HepG2 (cell line): ENCODE results near the gene ANO6. TPM values are rescaled to one million over a fixed set of nuclear protein-coding genes. Genes with fewer than 3 reads are reported as not detected.

Experiments
- ATAC-seq: fragments of 200-7000 bp; cut with Tn5 transposase; 3 replicates; pipeline ENCODE4 v1.9.1; 2020; ENCODE audit warnings: mild to moderate bottlenecking, moderate library complexity
- BruUV-seq: library from RNA; stranded (reverse); fragments of 400-500 nt; replicated peaks from 2 replicates; lab custom pipeline; 2021; lab: Mats Ljungman, UMichigan
- CTCF ChIA-PET: fragments of 300-600 bp; formaldehyde crosslinking; extraction: SDS; loops from one replicate; lab custom pipeline; 2021; ENCODE audit warnings: low total read pairs, inconsistent platforms, low intra/inter-chr PET ratio; lab: Yijun Ruan, JAX
- POLR2A ChIA-PET: fragments of 350-600 bp; sonication (Branson Sonifier 250); formaldehyde crosslinking; loops from one replicate; lab custom pipeline; 2020; ENCODE audit warnings: antibody characterized with exemption, inconsistent platforms; lab: Yijun Ruan, JAX
- DNase-seq: peaks from one replicate; pipeline ENCODE4 v3.0.0-alpha.2; 2015; ENCODE audit warnings: low spot score
- FAIRE-seq: peaks from 3 replicates; lab custom pipeline; 2011; peaks lifted over from hg19 to GRCh38; lab: Jason Lieb, UNC
- H2AFZ ChIP-seq: one replicate; pipeline ENCODE4 v1.6.1; 2011; ENCODE audit warnings: low read length, inconsistent platforms
- H3K27ac ChIP-seq: fragments of 300-600 bp; 3 replicates; pipeline ENCODE4 v1.8.0; 2011; ENCODE audit warnings: mixed run types, mild to moderate bottlenecking, mixed read lengths, low read length, inconsistent platforms; ENCODE audit not compliant: insufficient read depth; ENCODE audit errors: extremely low read length
- H3K27me3 ChIP-seq, 2 experiments: fragments of 200-600 bp in 1 of 2; 2 replicates in 1 of 2; 3 replicates in 1 of 2; pipeline versions ENCODE4 v1.6.0 to v1.8.0; 2011; ENCODE audit warnings: low read length in 2 of 2, mild to moderate bottlenecking in 2 of 2, moderate library complexity in 2 of 2, inconsistent platforms in 1 of 2; ENCODE audit not compliant: insufficient read depth in 2 of 2, control insufficient read depth in 1 of 2
- H3K36me3 ChIP-seq, 2 experiments: fragments of 200-600 bp in 1 of 2; replicated peaks in 1 of 2; 2 replicates in 1 of 2; 3 replicates in 1 of 2; pipeline versions ENCODE4 v1.5.1 to v1.8.0; 2011; ENCODE audit warnings: low read length in 2 of 2, inconsistent platforms in 1 of 2; ENCODE audit not compliant: insufficient read depth in 2 of 2, control insufficient read depth in 1 of 2
- H3K4me1 ChIP-seq: 2 replicates; pipeline ENCODE4 v1.5.1; 2012; ENCODE audit warnings: low read length, inconsistent platforms; ENCODE audit not compliant: insufficient read depth
- H3K4me2 ChIP-seq: 2 replicates; pipeline ENCODE4 v1.6.0; 2011; ENCODE audit warnings: low read depth, low read length, inconsistent platforms
- H3K4me3 ChIP-seq, 3 experiments: fragments of 200-600 bp in 1 of 3; sonication (generic), shearing (Covaris generic) in 1 of 3; replicated peaks in 1 of 3; 2 replicates each; pipeline ENCODE4 v1.5.1; 2011 to 2016; ENCODE audit warnings: low read length in 3 of 3, inconsistent platforms in 2 of 3, low read depth in 2 of 3, mild to moderate bottlenecking in 2 of 3, control low read depth in 1 of 3, mixed read lengths in 1 of 3; ENCODE audit not compliant: insufficient read depth in 1 of 3
- H3K79me2 ChIP-seq: one replicate; pipeline ENCODE4 v1.6.1; 2011; ENCODE audit warnings: low read length, inconsistent platforms; ENCODE audit not compliant: insufficient read depth
- H3K9ac ChIP-seq: 2 replicates; pipeline ENCODE4 v1.6.0; 2011; ENCODE audit warnings: mild to moderate bottlenecking, low read depth, low read length, inconsistent platforms; ENCODE audit not compliant: insufficient read depth
- H3K9me3 ChIP-seq: 2 replicates; pipeline ENCODE4 v1.5.1; 2012; ENCODE audit warnings: mild to moderate bottlenecking, low read length
- H4K20me1 ChIP-seq: 2 replicates; pipeline ENCODE4 v1.6.0; 2011; ENCODE audit warnings: inconsistent platforms, mild to moderate bottlenecking, low read length, moderate library complexity; ENCODE audit not compliant: insufficient read depth
- CBFB ChIP-seq: sonication (generic); formaldehyde crosslinking; IDR thresholded peaks from 2 replicates; pipeline ENCODE4 v1.4.0; 2020; ENCODE audit warnings: missing genetic modification reagents
- GATA4 ChIP-seq: sonication (generic); IDR thresholded peaks from 2 replicates; pipeline ENCODE4 v1.6.1; 2016; ENCODE audit warnings: antibody characterized with exemption, low read depth, borderline replicate concordance
- GATAD1 ChIP-seq: IDR thresholded peaks from 2 replicates; pipeline ENCODE4 v1.6.1; 2016; ENCODE audit warnings: missing genetic modification reagents, missing compliant biosample characterization
- KAT7 ChIP-seq: IDR thresholded peaks from 2 replicates; pipeline ENCODE4 v1.6.1; 2018; ENCODE audit warnings: borderline replicate concordance, missing compliant biosample characterization
- MYPOP ChIP-seq: sonication (generic); formaldehyde crosslinking; IDR thresholded peaks from 2 replicates; pipeline ENCODE4 v1.8.1; 2023; ENCODE audit warnings: mild to moderate bottlenecking, moderate library complexity, missing genetic modification reagents
- NAIF1 ChIP-seq: sonication (generic); formaldehyde crosslinking; IDR thresholded peaks from 2 replicates; pipeline ENCODE4 v1.5.0; 2020; ENCODE audit warnings: mild to moderate bottlenecking, missing genetic modification reagents, borderline replicate concordance
- NONO ChIP-seq, 2 experiments: fragments of 450-650 bp in 1 of 2; sonication (generic) in 1 of 2; formaldehyde crosslinking in 1 of 2; IDR thresholded peaks in 1 of 2; conservative IDR thresholded peaks in 1 of 2; 2 replicates each; pipeline versions ENCODE4 v1.6.1 to v1.8.0; 2017 to 2022; ENCODE audit warnings: mild to moderate bottlenecking in 1 of 2, missing genetic modification reagents in 1 of 2, moderate library complexity in 1 of 2
- TBX3 ChIP-seq: fragments of 450-650 bp; IDR thresholded peaks from 2 replicates; pipeline ENCODE4 v1.6.1; 2017; ENCODE audit warnings: antibody characterized with exemption, mild to moderate bottlenecking, inconsistent platforms, borderline replicate concordance
- TEAD3 ChIP-seq: optimal IDR thresholded peaks from 2 replicates; pipeline ENCODE3; 2016; ENCODE audit warnings: borderline replicate concordance
- ZFP62 ChIP-seq: sonication (generic); formaldehyde crosslinking; IDR thresholded peaks from 2 replicates; pipeline ENCODE4 v1.4.0; 2020; ENCODE audit warnings: missing genetic modification reagents
- WGBS: methylation state at CpG from one replicate; pipeline ENCODE4 v1.1.6; 2017; ENCODE audit warnings: low lambda C conversion rate; 5-methylcytosine and 5-hydroxymethylcytosine counted together
- in situ Hi-C: cut with HindIII; loops from 2 replicates; pipeline ENCODE4 v1.10.0; 2017; ENCODE audit warnings: low pct_unique_long_range_greater_than_20kb; ENCODE audit not compliant: extremely low pct_ligation_motif_present
- intact Hi-C: fragments of 100-400 bp; cut with micrococcal nuclease; formaldehyde crosslinking; loops from one replicate; pipeline ENCODE4 v1.10.0; 2022; ENCODE audit not compliant: unreplicated experiment
- polyA plus RNA-seq, 8 experiments: library from polyadenylated mRNA; depleted of rRNA in 3 of 8; stranded (reverse) in 7 of 8; unstranded in 1 of 8; fragments of >200 nt; fragmentation: Illumina TruSeq in 4 of 8; extraction: Trizol in 4 of 8; gene quantifications; 2 replicates each; pipeline versions ENCODE4 v1.2.1 to v1.2.3, GENCODE V29; 2011 to 2016; ENCODE audit warnings: low read depth in 4 of 8, missing spikeins in 1 of 8, mixed read lengths in 1 of 8; ENCODE audit not compliant: insufficient read depth in 1 of 8
- total RNA-seq, 5 experiments: library from RNA; depleted of rRNA; stranded (reverse); fragments of >200 nt; fragmentation: Illumina TruSeq; extraction: Trizol; gene quantifications; 2 replicates each; pipeline ENCODE4 v1.2.3, GENCODE V29; 2016; ENCODE audit warnings: low read depth in 1 of 5
- TF ChIP-seq, protein P1 (sequence below), 2 experiments: sonication (generic) in 1 of 2; formaldehyde crosslinking in 1 of 2; IDR thresholded peaks; 2 replicates each; pipeline versions ENCODE4 v1.5.1 to v1.6.1; 2011 to 2020; ENCODE audit warnings: borderline replicate concordance in 1 of 2, low read depth in 1 of 2, low read length in 1 of 2, mild to moderate bottlenecking in 1 of 2, missing genetic modification reagents in 1 of 2, moderate library complexity in 1 of 2
- TF ChIP-seq, protein P2 (sequence below): sonication (generic); formaldehyde crosslinking; IDR thresholded peaks from 2 replicates; pipeline ENCODE4 v1.8.0; 2022; ENCODE audit warnings: mild to moderate bottlenecking, missing genetic modification reagents, borderline replicate concordance

The ANO6 gene
- total and polyA plus RNA-seq, 2 of the 13 experiments (the other 11 are each of a cell fraction or from before 2014, with no cell fraction given) = 37.8 to 57.1 TPM

- BruUV-seq = no TSS peak
- H3K9me3 ChIP-seq = no peaks in the 10 kb centered on the region
- H3K79me2 ChIP-seq = no peaks in the 10 kb centered on the region
- H3K4me3 ChIP-seq = no peak overlapping the region
- TF ChIP-seq, protein P1, sequence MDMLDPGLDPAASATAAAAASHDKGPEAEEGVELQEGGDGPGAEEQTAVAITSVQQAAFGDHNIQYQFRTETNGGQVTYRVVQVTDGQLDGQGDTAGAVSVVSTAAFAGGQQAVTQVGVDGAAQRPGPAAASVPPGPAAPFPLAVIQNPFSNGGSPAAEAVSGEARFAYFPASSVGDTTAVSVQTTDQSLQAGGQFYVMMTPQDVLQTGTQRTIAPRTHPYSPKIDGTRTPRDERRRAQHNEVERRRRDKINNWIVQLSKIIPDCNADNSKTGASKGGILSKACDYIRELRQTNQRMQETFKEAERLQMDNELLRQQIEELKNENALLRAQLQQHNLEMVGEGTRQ (IDR thresholded peaks at IDR 0.05; ENCODE audit: low read depth, low read length) = no peak
- TF ChIP-seq, protein P1 (CRISPR knock-in tag; IDR thresholded peaks at IDR 0.05; ENCODE audit: borderline replicate concordance) = no peak
- no peak for TF ChIP-seq TEAD3 (CRISPR knock-in tag)
- TF ChIP-seq GATA4 = no peak
- no peak for TF ChIP-seq MYPOP (CRISPR knock-in tag)
- no peak for TF ChIP-seq KAT7 (CRISPR knock-in tag)
- TF ChIP-seq, protein P2, sequence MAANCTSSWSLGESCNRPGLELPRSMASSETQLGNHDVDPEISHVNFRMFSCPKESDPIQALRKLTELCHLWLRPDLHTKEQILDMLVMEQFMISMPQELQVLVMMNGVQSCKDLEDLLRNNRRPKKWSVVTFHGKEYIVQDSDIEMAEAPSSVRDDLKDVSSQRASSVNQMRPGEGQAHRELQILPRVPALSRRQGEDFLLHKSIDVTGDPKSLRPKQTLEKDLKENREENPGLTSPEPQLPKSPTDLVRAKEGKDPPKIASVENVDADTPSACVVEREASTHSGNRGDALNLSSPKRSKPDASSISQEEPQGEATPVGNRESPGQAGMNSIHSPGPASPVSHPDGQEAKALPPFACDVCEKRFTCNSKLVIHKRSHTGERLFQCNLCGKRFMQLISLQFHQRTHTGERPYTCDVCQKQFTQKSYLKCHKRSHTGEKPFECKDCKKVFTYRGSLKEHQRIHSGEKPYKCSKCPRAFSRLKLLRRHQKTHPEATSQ (CRISPR knock-in tag) = no peak
- no peak for TF ChIP-seq TBX3
- TF ChIP-seq CBFB (CRISPR knock-in tag) = no peak
- no peak for TF ChIP-seq GATAD1 (CRISPR knock-in tag)
- no peak for TF ChIP-seq NONO (IDR thresholded peaks at IDR 0.05)
- no peak for TF ChIP-seq NONO (CRISPR knock-in tag; conservative IDR thresholded peaks at IDR 0.05)
- no peak for TF ChIP-seq NAIF1 (CRISPR knock-in tag)
- no peak for TF ChIP-seq ZFP62 (CRISPR knock-in tag)
- no peaks in the 10 kb centered on the region for H4K20me1 ChIP-seq
- H3K27me3 ChIP-seq = no peaks in the 10 kb centered on the region
- H3K4me2 ChIP-seq = no peak overlapping the region
- no peak overlapping the region for H3K27ac ChIP-seq
- DNase-seq = no peak
- no peak for ATAC-seq
- H3K9ac ChIP-seq = no peak overlapping the region
- no peaks in the 10 kb centered on the region for H3K4me1 ChIP-seq
- POLR2A ChIA-PET = no interaction called here
- intact Hi-C loops = no loop called here
- in situ Hi-C loops = no loop called here
- CTCF ChIA-PET = no interaction called here
- 0% methylated on average over 1 of the region's 1 CpG for WGBS
- no peak for FAIRE-seq
- H2AFZ ChIP-seq = no peak overlapping the region
- H3K36me3 ChIP-seq = no peaks in the 10 kb centered on the region
These were observed 261.6 kb downstream of the ANO6 start for GRCh38 chr12:45477526-45477925.
